Nephron (organoid): Measurements from ENCODE around the gene MTA3.

Experiments used
- H3K27ac Mint-ChIP-seq, 3 experiments: 2 replicates each; pipeline ENCODE4 v1.8.0; 2020; ENCODE audit warnings: mixed read lengths in 3 of 3, mild to moderate bottlenecking in 2 of 3, moderate library complexity in 1 of 3
- H3K27me3 Mint-ChIP-seq: 2 replicates; pipeline ENCODE4 v1.8.0; 2021; ENCODE audit warnings: low read depth, mild to moderate bottlenecking, moderate library complexity, mixed read lengths
- H3K36me3 Mint-ChIP-seq: 2 replicates; pipeline ENCODE4 v1.8.0; 2020; ENCODE audit warnings: low read depth, mixed read lengths
- H3K4me1 Mint-ChIP-seq: 2 replicates; pipeline ENCODE4 v1.8.0; 2020; ENCODE audit warnings: mixed read lengths
- H3K4me3 Mint-ChIP-seq, 3 experiments: 2 replicates each; pipeline ENCODE4 v1.8.0; 2020; ENCODE audit warnings: mild to moderate bottlenecking in 3 of 3, mixed read lengths in 3 of 3, moderate library complexity in 2 of 3
- H3K9me3 Mint-ChIP-seq: 2 replicates; pipeline ENCODE4 v1.8.0; 2020; ENCODE audit warnings: mixed read lengths
- TF ChIP-seq, protein P1 (sequence below), 3 experiments: fragments of 200-600 bp; sonication (generic); IDR thresholded peaks; one replicate each; pipeline ENCODE4 v1.5.0; 2021; ENCODE audit warnings: antibody characterized with exemption in 3 of 3; ENCODE audit not compliant: unreplicated experiment in 3 of 3

Gene MTA3

DNA sequence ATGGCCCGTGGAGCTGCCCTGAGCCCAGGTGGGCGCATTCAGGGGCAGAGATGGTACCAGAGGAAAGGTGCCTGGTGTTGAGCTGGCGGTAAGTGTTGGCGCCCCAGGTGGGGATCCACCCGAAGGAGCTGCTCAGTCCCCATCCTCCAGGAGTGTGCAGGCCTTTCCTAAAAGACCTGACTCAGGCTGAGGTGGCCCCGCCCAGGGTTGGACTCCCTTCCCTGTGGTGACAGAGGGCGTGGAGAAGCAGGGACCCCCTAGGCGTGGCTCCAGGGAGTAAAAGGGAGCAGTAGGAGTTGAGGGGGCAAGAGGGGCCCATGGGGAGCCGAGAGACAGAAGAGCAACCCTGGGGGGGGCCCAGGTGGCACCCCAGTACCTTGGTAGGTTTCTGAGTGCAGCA, 193.1 kb downstream of the MTA3 start:
- Mint-ChIP-seq H3K4me1 (peaks cover 36% of the 10 kb centered on the region), H3K9me3 (no peaks in the 10 kb centered on the region), H3K4me3 (no peak overlapping the region), H3K27ac (no peak overlapping the region), H3K27me3 (no peaks in the 10 kb centered on the region), H3K36me3 (peaks cover 25% of the 10 kb centered on the region)
- TF ChIP-seq, protein P1, sequence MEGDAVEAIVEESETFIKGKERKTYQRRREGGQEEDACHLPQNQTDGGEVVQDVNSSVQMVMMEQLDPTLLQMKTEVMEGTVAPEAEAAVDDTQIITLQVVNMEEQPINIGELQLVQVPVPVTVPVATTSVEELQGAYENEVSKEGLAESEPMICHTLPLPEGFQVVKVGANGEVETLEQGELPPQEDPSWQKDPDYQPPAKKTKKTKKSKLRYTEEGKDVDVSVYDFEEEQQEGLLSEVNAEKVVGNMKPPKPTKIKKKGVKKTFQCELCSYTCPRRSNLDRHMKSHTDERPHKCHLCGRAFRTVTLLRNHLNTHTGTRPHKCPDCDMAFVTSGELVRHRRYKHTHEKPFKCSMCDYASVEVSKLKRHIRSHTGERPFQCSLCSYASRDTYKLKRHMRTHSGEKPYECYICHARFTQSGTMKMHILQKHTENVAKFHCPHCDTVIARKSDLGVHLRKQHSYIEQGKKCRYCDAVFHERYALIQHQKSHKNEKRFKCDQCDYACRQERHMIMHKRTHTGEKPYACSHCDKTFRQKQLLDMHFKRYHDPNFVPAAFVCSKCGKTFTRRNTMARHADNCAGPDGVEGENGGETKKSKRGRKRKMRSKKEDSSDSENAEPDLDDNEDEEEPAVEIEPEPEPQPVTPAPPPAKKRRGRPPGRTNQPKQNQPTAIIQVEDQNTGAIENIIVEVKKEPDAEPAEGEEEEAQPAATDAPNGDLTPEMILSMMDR (IDR thresholded peaks at IDR 0.05; ENCODE audit: unreplicated experiment in 3 of 3): no peak

DNA sequence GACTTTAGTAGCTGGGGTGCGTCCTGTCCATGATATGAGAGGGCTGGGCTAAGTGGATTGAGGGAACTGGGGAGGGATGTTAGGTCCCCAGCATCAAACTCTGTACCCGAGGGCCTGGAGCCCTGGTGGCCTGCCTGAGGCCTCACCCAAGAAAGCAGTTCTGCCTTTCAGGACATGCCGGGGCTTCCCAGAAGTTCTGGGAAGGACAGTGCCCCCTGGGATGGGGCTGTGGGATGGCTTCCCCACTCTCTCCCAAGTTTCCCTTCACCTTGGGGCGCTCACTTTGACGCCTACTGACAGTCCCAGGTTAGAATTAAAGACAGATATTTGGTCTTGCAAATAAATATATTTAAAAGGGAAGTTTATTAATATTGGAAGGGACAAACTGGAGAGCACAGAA, 193.7 kb downstream of the MTA3 start:
- no peak overlapping the region for H3K4me3 Mint-ChIP-seq
- peaks cover 25% of the 10 kb centered on the region for H3K36me3 Mint-ChIP-seq
- TF ChIP-seq, protein P1 (IDR thresholded peaks at IDR 0.05; ENCODE audit: unreplicated experiment in 3 of 3): no peak
- H3K27ac Mint-ChIP-seq: no peak overlapping the region
- no peaks in the 10 kb centered on the region for H3K27me3 Mint-ChIP-seq
- peaks cover 30% of the 10 kb centered on the region for H3K4me1 Mint-ChIP-seq
- no peaks in the 10 kb centered on the region for H3K9me3 Mint-ChIP-seq

DNA sequence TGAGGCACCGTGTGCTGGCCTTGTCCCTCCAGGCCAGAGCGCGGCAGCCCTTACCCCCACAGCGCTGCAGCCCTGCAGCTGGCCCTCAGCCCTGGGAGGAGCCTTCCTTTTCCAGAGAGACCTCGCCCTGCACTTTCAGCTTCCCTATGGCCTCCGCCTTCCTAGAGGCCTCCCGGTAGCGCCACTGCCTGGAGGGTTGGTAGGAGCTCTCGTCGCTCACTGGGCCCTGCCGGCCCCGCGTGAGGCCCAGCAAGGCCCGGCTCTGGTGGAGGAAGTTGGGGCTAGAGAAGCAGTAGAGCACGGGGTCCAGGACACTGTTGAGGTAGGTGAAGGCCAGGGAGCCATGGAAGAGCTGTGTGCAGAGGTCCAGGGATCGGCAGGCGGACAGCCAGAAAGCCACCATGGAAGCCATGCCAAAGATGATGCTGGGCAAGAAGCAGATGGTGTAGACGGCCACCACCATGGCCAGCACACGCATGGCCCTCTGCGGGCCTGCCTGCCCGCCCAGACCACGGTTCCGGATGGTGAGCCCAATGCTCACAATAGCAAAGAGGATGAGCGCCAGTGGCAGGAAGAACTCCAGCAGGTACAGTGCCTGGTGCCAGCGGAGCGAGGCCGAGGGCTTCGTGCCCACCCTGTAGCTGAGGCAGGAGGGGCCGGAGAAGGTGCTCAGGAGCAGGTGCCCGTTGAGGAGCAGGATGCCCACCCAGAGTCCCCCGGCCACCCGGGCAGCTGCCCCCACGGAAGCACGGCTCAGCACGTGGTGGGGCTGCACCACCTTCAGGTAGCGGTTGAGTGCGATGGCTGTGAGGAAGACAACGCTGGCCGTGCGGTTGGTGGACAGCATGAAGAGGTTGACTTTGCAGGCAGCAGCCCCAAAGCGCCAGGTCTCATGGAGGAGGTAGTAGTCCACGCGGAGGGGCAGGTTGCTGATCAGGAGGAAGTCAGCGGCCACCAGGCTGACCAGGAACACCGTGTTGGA, 194.7 kb downstream of the MTA3 start:
- H3K27ac Mint-ChIP-seq: no peak overlapping the region
- TF ChIP-seq, protein P1 (IDR thresholded peaks at IDR 0.05; ENCODE audit: unreplicated experiment in 3 of 3): no peak
- H3K4me3 Mint-ChIP-seq: no peak overlapping the region
- no peaks in the 10 kb centered on the region for H3K9me3 Mint-ChIP-seq
- peaks cover 25% of the 10 kb centered on the region for H3K36me3 Mint-ChIP-seq
- H3K27me3 Mint-ChIP-seq: no peaks in the 10 kb centered on the region
- peaks cover 24% of the 10 kb centered on the region for H3K4me1 Mint-ChIP-seq

DNA sequence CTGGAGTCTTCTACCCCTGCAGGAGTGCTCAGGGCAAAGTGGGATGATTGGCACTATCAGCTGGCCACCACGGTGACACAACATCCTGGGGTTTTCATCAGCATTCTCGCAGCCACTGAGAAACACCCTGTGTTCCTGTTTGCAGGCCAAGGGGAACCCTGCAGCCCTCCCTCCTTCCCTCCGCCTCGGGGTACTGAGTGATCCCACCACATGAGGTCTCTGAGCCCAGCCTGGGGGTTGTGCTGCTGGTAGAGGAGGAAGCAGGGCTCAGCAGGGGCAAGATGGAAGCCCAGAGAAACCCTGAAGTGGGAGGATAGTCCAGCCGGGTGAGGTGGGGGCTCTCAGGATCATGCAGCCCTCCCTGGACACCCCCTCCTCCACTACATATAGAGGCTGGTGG, 195.7 kb downstream of the MTA3 start, which contains the start of gene OXER1:
Gene OXER1 (minus strand): TSS at position 40 of the 400 bp plus-strand sequence. CDS start 73 bp downstream, outside the sequence.
- no peak within 1 kb of the TSS for H3K27ac Mint-ChIP-seq
- TF ChIP-seq, protein P1 (IDR thresholded peaks at IDR 0.05; ENCODE audit: unreplicated experiment in 3 of 3): no peak
- no peak within 1 kb of the TSS for H3K4me3 Mint-ChIP-seq
- H3K4me1 Mint-ChIP-seq: peaks cover 15% of the 10 kb centered on the region
- H3K27me3 Mint-ChIP-seq: no peaks in the 10 kb centered on the region
- H3K36me3 Mint-ChIP-seq: peaks cover 22% of the 10 kb centered on the region
- no peaks in the 10 kb centered on the region for H3K9me3 Mint-ChIP-seq

DNA sequence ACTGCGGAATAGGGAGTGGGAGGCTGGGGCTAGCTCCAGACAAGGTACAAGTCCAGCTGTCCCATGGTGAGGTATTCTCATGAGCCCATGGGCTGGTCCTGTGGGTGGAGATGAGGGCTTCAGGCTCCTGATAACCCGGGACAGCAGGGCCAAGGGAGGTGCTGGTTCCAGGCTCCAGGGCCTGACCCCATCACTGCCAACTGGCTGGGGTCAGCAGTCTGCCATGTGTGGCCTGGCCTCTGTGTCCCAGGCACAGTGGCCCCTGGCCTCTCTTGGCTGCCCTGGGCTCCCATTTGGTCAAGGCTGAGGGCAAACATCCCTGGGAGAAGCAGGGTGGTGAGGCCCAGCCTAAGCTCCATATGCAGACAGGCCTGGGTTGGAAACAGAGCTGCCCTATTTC, 196.5 kb downstream of the MTA3 start:
- peaks cover 17% of the 10 kb centered on the region for H3K36me3 Mint-ChIP-seq
- TF ChIP-seq, protein P1 (IDR thresholded peaks at IDR 0.05; ENCODE audit: unreplicated experiment in 3 of 3): no peak
- peaks cover 10% of the 10 kb centered on the region for H3K4me1 Mint-ChIP-seq
- no peak overlapping the region for H3K4me3 Mint-ChIP-seq
- H3K9me3 Mint-ChIP-seq: no peaks in the 10 kb centered on the region
- H3K27me3 Mint-ChIP-seq: no peaks in the 10 kb centered on the region
- no peak overlapping the region for H3K27ac Mint-ChIP-seq
